K562 (cell line): ENCODE results near the gene NOM1. TPM values are rescaled to one million over a fixed set of nuclear protein-coding genes. Genes with fewer than 3 reads are reported as not detected.

ENCODE experiments used
- ATAC-seq: fragments of 200-7000 bp; cut with Tn5 transposase; 3 replicates; pipeline ENCODE4 v1.9.1; 2020; ENCODE audit warnings: moderate library complexity
- BruUV-seq: library from RNA; stranded (reverse); fragments of 400-500 nt; replicated peaks from 2 replicates; lab custom pipeline; 2021; lab: Mats Ljungman, UMichigan
- CTCF ChIA-PET: fragments of 300-600 bp; formaldehyde crosslinking; extraction: SDS; loops from one replicate; lab custom pipeline; 2021; ENCODE audit warnings: low intra/inter-chr PET ratio; lab: Yijun Ruan, JAX
- POLR2A ChIA-PET: fragments of 300-600, 350-650 bp; sonication (Branson Sonifier 250); formaldehyde crosslinking; extraction: SDS; loops from one replicate; lab custom pipeline; 2021; ENCODE audit warnings: antibody characterized with exemption, inconsistent platforms; lab: Yijun Ruan, JAX
- DNase-seq, 4 experiments: peaks; one replicate each; pipeline versions ENCODE4 v3.0.0 to v3.0.0-alpha.2; 2011 to 2018; ENCODE audit warnings: low spot score in 3 of 4, mixed read lengths in 3 of 4; ENCODE audit errors: extremely low read depth in 1 of 4
- FAIRE-seq: peaks from 2 replicates; lab custom pipeline; 2011; peaks lifted over from hg19 to GRCh38; lab: Jason Lieb, UNC
- H2AFZ ChIP-seq: 2 replicates; pipeline ENCODE4 v1.6.0; 2011; ENCODE audit warnings: low read depth, low read length, control low read depth, inconsistent platforms
- H3K27ac ChIP-seq: fragments of 200-600 bp; 3 replicates; pipeline ENCODE4 v1.8.0; 2011; ENCODE audit warnings: low read depth, mild to moderate bottlenecking, control low read depth, inconsistent platforms, low read length, moderate library complexity, mixed read lengths; ENCODE audit errors: extremely low read depth
- H3K27me3 ChIP-seq, 2 experiments: fragments of 300-600 bp in 1 of 2; 2 replicates in 1 of 2; 3 replicates in 1 of 2; pipeline versions ENCODE4 v1.6.0 to v1.8.0; 2011; ENCODE audit warnings: inconsistent platforms in 2 of 2, low read length in 2 of 2, mild to moderate bottlenecking in 1 of 2, mixed read lengths in 1 of 2, moderate library complexity in 1 of 2; ENCODE audit not compliant: control insufficient read depth in 2 of 2, insufficient read depth in 2 of 2
- H3K36me3 ChIP-seq: fragments of 300-600 bp; 3 replicates; pipeline ENCODE4 v1.8.0; 2011; ENCODE audit warnings: mild to moderate bottlenecking, low read length, inconsistent platforms; ENCODE audit not compliant: control insufficient read depth, insufficient read depth
- H3K4me1 ChIP-seq, 2 experiments: fragments of 200-600 bp in 1 of 2; replicated peaks in 1 of 2; 2 replicates in 1 of 2; 3 replicates in 1 of 2; pipeline versions ENCODE4 v1.5.1 to v1.8.0; 2011; ENCODE audit warnings: inconsistent platforms in 2 of 2, low read length in 2 of 2, mild to moderate bottlenecking in 1 of 2, mixed read lengths in 1 of 2, moderate library complexity in 1 of 2; ENCODE audit not compliant: control insufficient read depth in 2 of 2, insufficient read depth in 2 of 2
- H3K4me2 ChIP-seq: 2 replicates; pipeline ENCODE4 v1.6.1; 2011; ENCODE audit warnings: low read length, control low read depth, inconsistent platforms, mixed read lengths; ENCODE audit not compliant: insufficient read depth
- H3K4me3 ChIP-seq: fragments of 200-600 bp; sonication (generic), shearing (Covaris generic); 2 replicates; pipeline ENCODE4 v1.5.1; 2016; ENCODE audit warnings: control low read depth, inconsistent platforms
- H3K79me2 ChIP-seq: fragments of 200-600 bp; 3 replicates; pipeline ENCODE4 v1.8.0; 2011; ENCODE audit warnings: low read length, inconsistent platforms; ENCODE audit not compliant: control insufficient read depth, insufficient read depth
- H3K9ac ChIP-seq, 2 experiments: 2 replicates each; pipeline versions ENCODE4 v1.6.0 to v1.6.1; 2011; ENCODE audit warnings: low read depth in 2 of 2, low read length in 2 of 2, control low read depth in 1 of 2, inconsistent platforms in 1 of 2, mild to moderate bottlenecking in 1 of 2, mixed read lengths in 1 of 2; ENCODE audit not compliant: insufficient read depth in 1 of 2
- H3K9me1 ChIP-seq: one replicate; pipeline ENCODE4 v1.6.0; 2011; ENCODE audit warnings: inconsistent platforms, mild to moderate bottlenecking, low read length, moderate library complexity; ENCODE audit not compliant: control insufficient read depth, insufficient read depth
- H3K9me3 ChIP-seq: replicated peaks from 2 replicates; pipeline ENCODE4 v1.5.1; 2011; ENCODE audit warnings: low read depth, low read length, inconsistent platforms; ENCODE audit not compliant: control insufficient read depth, insufficient read depth
- H4K20me1 ChIP-seq: replicated peaks from 2 replicates; pipeline ENCODE4 v1.6.1; 2011; ENCODE audit warnings: low read length, inconsistent platforms, mixed read lengths; ENCODE audit not compliant: control insufficient read depth, insufficient read depth
- MLX ChIP-seq, 2 experiments: fragments of 450-650 bp in 1 of 2; sonication (generic) in 1 of 2; formaldehyde crosslinking; conservative IDR thresholded peaks; 2 replicates each; pipeline versions ENCODE4 v1.4.0 to v1.8.1; 2020 to 2022; ENCODE audit warnings: mild to moderate bottlenecking in 1 of 2, missing genetic modification reagents in 1 of 2
- PBX2 ChIP-seq, 2 experiments: IDR thresholded peaks in 1 of 2; conservative IDR thresholded peaks in 1 of 2; 2 replicates each; pipeline ENCODE4 v1.6.1; 2016; ENCODE audit warnings: low read depth in 2 of 2, mild to moderate bottlenecking in 1 of 2, missing compliant biosample characterization in 1 of 2, missing genetic modification characterization in 1 of 2, moderate library complexity in 1 of 2
- SP2 ChIP-seq: IDR thresholded peaks from 2 replicates; pipeline ENCODE4 v1.6.1; 2011; ENCODE audit warnings: mild to moderate bottlenecking, low read depth, low read length, moderate library complexity; ENCODE audit not compliant: poor library complexity, severe bottlenecking; ENCODE audit errors: extremely low read depth
- SRSF7 ChIP-seq: fragments of 200-400 bp; formaldehyde crosslinking; optimal IDR thresholded peaks from 2 replicates; pipeline ENCODE3; 2017; ENCODE audit warnings: mild to moderate bottlenecking, low read depth, low read length
- TCF15 ChIP-seq: fragments of 250-450 bp; sonication (Bioruptor Pico); IDR thresholded peaks from 2 replicates; pipeline ENCODE4 v1.8.0; 2022; ENCODE audit warnings: moderate library complexity, mild to moderate bottlenecking, inconsistent platforms
- WGBS: fragments of 100-300 bp; shearing (Covaris generic); methylation state at CpG from one replicate; pipeline ENCODE4 v1.1.6; 2016; ENCODE audit warnings: low coverage, mixed read lengths; ENCODE audit not compliant: insufficient coverage; ENCODE audit errors: missing lambda C conversion rate; 5-methylcytosine and 5-hydroxymethylcytosine counted together
- in situ Hi-C: fragments of 300-500 bp; cut with MboI; formaldehyde crosslinking; loops from 4 replicates; pipeline ENCODE4 v1.15.0; 2018; ENCODE audit warnings: inconsistent platforms, mixed read lengths
- intact Hi-C: fragments of 100-400 bp; cut with micrococcal nuclease; formaldehyde crosslinking; loops from 2 replicates; pipeline ENCODE4 v1.14.2; 2022
- polyA plus RNA-seq, 8 experiments: library from polyadenylated mRNA; depleted of rRNA in 4 of 8; stranded (reverse) in 5 of 8; unstranded in 3 of 8; fragments of >200 nt; fragmentation: Nextera tagmentation in 2 of 8; fragmentation: Illumina TruSeq in 1 of 8; extraction: Ambion mirVana in 2 of 8; extraction: Trizol in 1 of 8; gene quantifications; 2 replicates each; pipeline versions ENCODE4 v1.2.1 to v1.2.3, GENCODE V29; 2011 to 2014; ENCODE audit warnings: inconsistent platforms in 1 of 8, missing spikeins in 1 of 8
- total RNA-seq, 7 experiments: library from RNA; depleted of rRNA in 6 of 7; stranded (reverse); fragments of >200 nt in 6 of 7; fragmentation: Illumina TruSeq in 2 of 7; extraction: Trizol in 2 of 7; gene quantifications; 2 replicates each; pipeline versions ENCODE4 v1.2.1 to v1.2.3, GENCODE V29; 2011 to 2021; ENCODE audit warnings: low replicate concordance in 1 of 7

The NOM1 gene
- total and polyA plus RNA-seq, 9 of the 15 experiments (the other 6 are each of a cell fraction or from before 2014, with no cell fraction given), result 6.8 to 47.3 (median 37.4) TPM

GRCh38 chr7:156929789-156930539 is 19.5 kb upstream of the NOM1 start (continued):
- TF ChIP-seq SRSF7, result no peak

- H3K4me3 ChIP-seq, result no peak overlapping the region
- TF ChIP-seq TCF15 (CRISPR knock-in tag), result no peak
- TF ChIP-seq PBX2 (CRISPR knock-in tag; IDR thresholded peaks at IDR 0.05; ENCODE audit: low read depth), result no peak
- peak; percentile 55; the same call in 1 of the 2 replicates for TF ChIP-seq PBX2 (tag; conservative IDR thresholded peaks at IDR 0.05; ENCODE audit: low read depth)
- TF ChIP-seq SP2, result no peak
- no peak for TF ChIP-seq MLX (CRISPR knock-in tag; conservative IDR thresholded peaks at IDR 0.05)
- H3K79me2 ChIP-seq, result no peaks in the 10 kb centered on the region
- DNase-seq, result no peak
- peaks cover 32 to 56% of the 10 kb centered on the region in 2 experiments for H3K27me3 ChIP-seq
- H3K4me2 ChIP-seq, result no peak overlapping the region; the same call in 1 of the 2 replicates
- ATAC-seq, result 0 out of 3 replicates have a peak, but pooled peaks have one; percentile 20
- ChIA-PET POLR2A (interaction anchor here (1.1 to 1.4 kb wide), 3 partner anchors 9 to 96 kb away, joined by 3 to 4 read pairs (median 4); no protein-coding TSS in a partner anchor), CTCF (no interaction called here)
- H2AFZ ChIP-seq, result no peak overlapping the region
- no peaks in the 10 kb centered on the region for H3K9me1 ChIP-seq
- under 1% methylated on average over 7 of the region's 7 CpGs for WGBS
- no peak overlapping the region for H3K27ac ChIP-seq
- H3K36me3 ChIP-seq, result no peaks in the 10 kb centered on the region
- intact Hi-C loops (no loop called here), in situ Hi-C loops (no loop called here)
- FAIRE-seq, result no peak
- peaks cover 0 to 7% of the 10 kb centered on the region in 2 experiments; a peak in 2 of 5 replicates for H3K4me1 ChIP-seq
- no peaks in the 10 kb centered on the region for H4K20me1 ChIP-seq
- BruUV-seq, result no TSS peak
- no peaks in the 10 kb centered on the region for H3K9me3 ChIP-seq
- no peak overlapping the region for H3K9ac ChIP-seq
These were observed 17.5 kb upstream of the NOM1 start for GRCh38 chr7:156932006-156932405.
